K562 (cell line): Measurements from ENCODE around the gene STARD8. TPM values are rescaled to one million over a fixed set of nuclear protein-coding genes. Genes with fewer than 3 reads are reported as not detected.

Source experiments
- ARID1B ChIP-seq: fragments of 450-650 bp; IDR thresholded peaks from 2 replicates; pipeline ENCODE4 v1.6.1; 2016; ENCODE audit warnings: antibody characterized with exemption, mild to moderate bottlenecking, inconsistent platforms
- ATF2 ChIP-seq: sonication (generic); formaldehyde crosslinking; IDR thresholded peaks from 2 replicates; pipeline ENCODE4 v1.8.1; 2022; ENCODE audit warnings: missing genetic modification reagents
- BRD9 ChIP-seq: fragments of 450-650 bp; IDR thresholded peaks from 2 replicates; pipeline ENCODE4 v1.6.1; 2018; ENCODE audit warnings: low read depth; ENCODE audit not compliant: partially characterized antibody
- E2F3 ChIP-seq: fragments of 250-450 bp; sonication (Bioruptor Pico); IDR thresholded peaks from 2 replicates; pipeline ENCODE4 v1.4.0; 2020; ENCODE audit warnings: mild to moderate bottlenecking
- EGR1 ChIP-seq: fragments of 450-650 bp; conservative IDR thresholded peaks from 2 replicates; pipeline ENCODE4 v1.6.1; 2017; ENCODE audit warnings: mild to moderate bottlenecking
- HINFP ChIP-seq: fragments of 450-650 bp; conservative IDR thresholded peaks from 2 replicates; pipeline ENCODE4 v1.6.1; 2016; ENCODE audit warnings: missing genetic modification characterization, low read depth, mild to moderate bottlenecking, control low read depth, missing compliant biosample characterization
- ILF3 ChIP-seq: fragments of 450-650 bp; IDR thresholded peaks from 2 replicates; pipeline ENCODE4 v1.6.1; 2018; ENCODE audit warnings: antibody characterized with exemption, mild to moderate bottlenecking, moderate library complexity, borderline replicate concordance
- KDM4B ChIP-seq, 2 experiments: fragments of 450-650 bp in 1 of 2; sonication (generic) in 1 of 2; IDR thresholded peaks; 2 replicates each; pipeline ENCODE4 v1.6.1; 2016 to 2017; ENCODE audit warnings: borderline replicate concordance in 2 of 2, antibody characterized with exemption in 1 of 2, low read depth in 1 of 2, mild to moderate bottlenecking in 1 of 2
- LEF1 ChIP-seq: fragments of 450-650 bp; IDR thresholded peaks from 2 replicates; pipeline ENCODE4 v1.6.1; 2016; ENCODE audit warnings: mild to moderate bottlenecking
- MAFF ChIP-seq: IDR thresholded peaks from 2 replicates; pipeline ENCODE4 v1.6.1; 2012; ENCODE audit warnings: low read length, improper control_type of control experiment
- OTX1 ChIP-seq: fragments of 450-650 bp; formaldehyde crosslinking; IDR thresholded peaks from 2 replicates; pipeline ENCODE4 v1.4.0; 2022; ENCODE audit warnings: mild to moderate bottlenecking
- POLR2A ChIP-seq: fragments of 450-650 bp; conservative IDR thresholded peaks from 2 replicates; pipeline ENCODE4 v1.6.1; 2016
- POU5F1 ChIP-seq: fragments of 150-350 bp; IDR thresholded peaks from 2 replicates; pipeline ENCODE4 v1.6.1; 2014; ENCODE audit warnings: borderline replicate concordance, low read length, low read depth, mild to moderate bottlenecking; ENCODE audit not compliant: partially characterized antibody
- RBM17 ChIP-seq: fragments of 200-400 bp; formaldehyde crosslinking; IDR thresholded peaks from 2 replicates; pipeline ENCODE4 v1.6.1; 2017; ENCODE audit warnings: low read depth, mild to moderate bottlenecking, low read length, borderline replicate concordance
- SAP30 ChIP-seq: fragments of 200-600 bp; sonication (generic); IDR thresholded peaks from 2 replicates; pipeline ENCODE4 v1.6.1; 2012; ENCODE audit warnings: borderline replicate concordance, low read depth, mild to moderate bottlenecking, moderate library complexity, low read length, control low read depth, inconsistent platforms; ENCODE audit not compliant: insufficient read depth, poor library complexity, severe bottlenecking
- SIN3A ChIP-seq, 2 experiments: fragments of 150-350 bp in 1 of 2; IDR thresholded peaks; 2 replicates each; pipeline ENCODE4 v1.6.1; 2011 to 2016; ENCODE audit warnings: borderline replicate concordance in 2 of 2, low read depth in 2 of 2, low read length in 2 of 2, mild to moderate bottlenecking in 2 of 2, moderate library complexity in 2 of 2; ENCODE audit not compliant: control insufficient read depth in 1 of 2
- SMAD2 ChIP-seq: fragments of 150-350 bp; IDR thresholded peaks from 2 replicates; pipeline ENCODE4 v1.6.1; 2014; ENCODE audit warnings: low read depth, mild to moderate bottlenecking, low read length
- SMARCB1 ChIP-seq: IDR thresholded peaks from 2 replicates; pipeline ENCODE4 v1.6.1; 2011; ENCODE audit warnings: improper control_type of control experiment, low read depth; ENCODE audit not compliant: insufficient read length
- SP2 ChIP-seq: IDR thresholded peaks from 2 replicates; pipeline ENCODE4 v1.6.1; 2011; ENCODE audit warnings: mild to moderate bottlenecking, low read depth, low read length, moderate library complexity; ENCODE audit not compliant: poor library complexity, severe bottlenecking; ENCODE audit errors: extremely low read depth
- SRSF7 ChIP-seq: fragments of 200-400 bp; formaldehyde crosslinking; optimal IDR thresholded peaks from 2 replicates; pipeline ENCODE3; 2017; ENCODE audit warnings: mild to moderate bottlenecking, low read depth, low read length
- TCF3 ChIP-seq: sonication (generic); formaldehyde crosslinking; IDR thresholded peaks from 2 replicates; pipeline ENCODE4 v1.4.0; 2020; ENCODE audit warnings: mild to moderate bottlenecking, missing genetic modification reagents
- U2AF2 ChIP-seq: fragments of 200-400 bp; formaldehyde crosslinking; optimal IDR thresholded peaks from 2 replicates; pipeline ENCODE3; 2017; ENCODE audit warnings: low read depth, mild to moderate bottlenecking, low read length
- ZNF212 ChIP-seq: fragments of 450-650 bp; formaldehyde crosslinking; IDR thresholded peaks from 2 replicates; pipeline ENCODE4 v1.4.0; 2020; ENCODE audit warnings: mild to moderate bottlenecking
- ZNF239 ChIP-seq: fragments of 250-450 bp; sonication (Bioruptor Pico); IDR thresholded peaks from 2 replicates; pipeline ENCODE4 v1.4.0; 2020; ENCODE audit warnings: mild to moderate bottlenecking
- polyA plus RNA-seq, 8 experiments: library from polyadenylated mRNA; depleted of rRNA in 4 of 8; stranded (reverse) in 5 of 8; unstranded in 3 of 8; fragments of >200 nt; fragmentation: Nextera tagmentation in 2 of 8; fragmentation: Illumina TruSeq in 1 of 8; extraction: Ambion mirVana in 2 of 8; extraction: Trizol in 1 of 8; gene quantifications; 2 replicates each; pipeline versions ENCODE4 v1.2.1 to v1.2.3, GENCODE V29; 2011 to 2014; ENCODE audit warnings: inconsistent platforms in 1 of 8, missing spikeins in 1 of 8
- total RNA-seq, 7 experiments: library from RNA; depleted of rRNA in 6 of 7; stranded (reverse); fragments of >200 nt in 6 of 7; fragmentation: Illumina TruSeq in 2 of 7; extraction: Trizol in 2 of 7; gene quantifications; 2 replicates each; pipeline versions ENCODE4 v1.2.1 to v1.2.3, GENCODE V29; 2011 to 2021; ENCODE audit warnings: low replicate concordance in 1 of 7
- TF ChIP-seq, protein P1 (sequence below): fragments of 250-450 bp; sonication (Bioruptor Pico); IDR thresholded peaks from 2 replicates; pipeline ENCODE4 v1.4.0; 2020; ENCODE audit warnings: mild to moderate bottlenecking, moderate library complexity

The STARD8 gene
- total and polyA plus RNA-seq, 9 of the 15 experiments (the other 6 are each of a cell fraction or from before 2014, with no cell fraction given), result 1.6 to 35.0 (median 15.9) TPM

- TF ChIP-seq SMARCB1 (no peak), RBM17 (no peak), TCF3 (peak; percentile 71), ZNF212 (no peak), SMAD2 (no peak), POU5F1 (no peak), ZNF239 (CRISPR knock-in tag) (no peak), E2F3 (CRISPR knock-in tag) (no peak), LEF1 (no peak), SAP30 (no peak), ARID1B (peak; percentile 46), OTX1 (CRISPR knock-in tag) (no peak), HINFP (tag) (no peak), ILF3 (no peak), BRD9 (no peak), U2AF2 (no peak), SP2 (no peak), EGR1 (peak; percentile 26; the same call in 1 of the 2 replicates), ATF2 (no peak), SIN3A (IDR thresholded peaks at IDR 0.05; ENCODE audit: borderline replicate concordance in 2 of 2, control insufficient read depth in 1 of 2, low read depth in 2 of 2, low read length in 2 of 2) (no peak), POLR2A (no peak), KDM4B (IDR thresholded peaks at IDR 0.05; ENCODE audit: borderline replicate concordance in 2 of 2, low read depth in 1 of 2) (no peak), SRSF7 (no peak), MAFF (no peak)
- TF ChIP-seq, protein P1, sequence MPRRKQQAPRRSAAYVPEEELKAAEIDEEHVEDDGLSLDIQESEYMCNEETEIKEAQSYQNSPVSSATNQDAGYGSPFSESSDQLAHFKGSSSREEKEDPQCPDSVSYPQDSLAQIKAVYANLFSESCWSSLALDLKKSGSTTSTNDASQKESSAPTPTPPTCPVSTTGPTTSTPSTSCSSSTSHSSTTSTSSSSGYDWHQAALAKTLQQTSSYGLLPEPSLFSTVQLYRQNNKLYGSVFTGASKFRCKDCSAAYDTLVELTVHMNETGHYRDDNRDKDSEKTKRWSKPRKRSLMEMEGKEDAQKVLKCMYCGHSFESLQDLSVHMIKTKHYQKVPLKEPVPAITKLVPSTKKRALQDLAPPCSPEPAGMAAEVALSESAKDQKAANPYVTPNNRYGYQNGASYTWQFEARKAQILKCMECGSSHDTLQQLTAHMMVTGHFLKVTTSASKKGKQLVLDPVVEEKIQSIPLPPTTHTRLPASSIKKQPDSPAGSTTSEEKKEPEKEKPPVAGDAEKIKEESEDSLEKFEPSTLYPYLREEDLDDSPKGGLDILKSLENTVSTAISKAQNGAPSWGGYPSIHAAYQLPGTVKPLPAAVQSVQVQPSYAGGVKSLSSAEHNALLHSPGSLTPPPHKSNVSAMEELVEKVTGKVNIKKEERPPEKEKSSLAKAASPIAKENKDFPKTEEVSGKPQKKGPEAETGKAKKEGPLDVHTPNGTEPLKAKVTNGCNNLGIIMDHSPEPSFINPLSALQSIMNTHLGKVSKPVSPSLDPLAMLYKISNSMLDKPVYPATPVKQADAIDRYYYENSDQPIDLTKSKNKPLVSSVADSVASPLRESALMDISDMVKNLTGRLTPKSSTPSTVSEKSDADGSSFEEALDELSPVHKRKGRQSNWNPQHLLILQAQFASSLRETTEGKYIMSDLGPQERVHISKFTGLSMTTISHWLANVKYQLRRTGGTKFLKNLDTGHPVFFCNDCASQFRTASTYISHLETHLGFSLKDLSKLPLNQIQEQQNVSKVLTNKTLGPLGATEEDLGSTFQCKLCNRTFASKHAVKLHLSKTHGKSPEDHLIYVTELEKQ, result no peak
Measured at GRCh38 chrX:68743754-68744153, 96.3 kb downstream of the STARD8 start (continued).
